Lung (tissue), 12 donors: ENCODE measurements around the gene WASL. TPM values are rescaled to one million over a fixed set of nuclear protein-coding genes. Genes with fewer than 3 reads are reported as not detected.
"Not testable (repeated sequence)": the region's sequence is repeated elsewhere in the genome, so short reads cannot be mapped to it uniquely, and the experiment has no call there.

Experiments
- ATAC-seq: fragments of 200-7000 bp; cut with Tn5 transposase; one replicate; pipeline ENCODE4 v1.9.1; 2020; ENCODE audit warnings: moderate number of reproducible peaks; ENCODE audit not compliant: insufficient read depth, low FRiP score
- DNase-seq, 3 donors: peaks; one replicate each; pipeline ENCODE4 v3.0.0-alpha.2; 2013 to 2017
- H3K27ac ChIP-seq, 2 donors: one replicate each; pipeline ENCODE4 v1.5.1; 2013; ENCODE audit warnings: mild to moderate bottlenecking in 2 of 2, moderate library complexity in 2 of 2, control low read depth in 1 of 2, inconsistent platforms in 1 of 2, low read depth in 1 of 2, low read length in 1 of 2
- H3K27me3 ChIP-seq, 3 donors: one replicate each; pipeline ENCODE4 v1.5.1; 2013; ENCODE audit warnings: low read length in 2 of 3; ENCODE audit not compliant: control insufficient read depth in 3 of 3, insufficient read depth in 3 of 3
- H3K36me3 ChIP-seq, 4 donors: one replicate each; pipeline ENCODE4 v1.5.1; 2013; ENCODE audit warnings: low read length in 4 of 4, mild to moderate bottlenecking in 1 of 4, moderate library complexity in 1 of 4; ENCODE audit not compliant: control insufficient read depth in 4 of 4, insufficient read depth in 4 of 4
- H3K4me1 ChIP-seq, 5 donors: one replicate each; pipeline ENCODE4 v1.5.1; 2013; ENCODE audit warnings: low read length in 5 of 5, mild to moderate bottlenecking in 2 of 5, moderate library complexity in 1 of 5; ENCODE audit not compliant: control insufficient read depth in 5 of 5, insufficient read depth in 5 of 5
- H3K4me3 ChIP-seq: one replicate; pipeline ENCODE4 v1.5.1; 2013; ENCODE audit warnings: mild to moderate bottlenecking, control low read depth, moderate library complexity
- H3K9ac ChIP-seq, 2 donors: one replicate each; pipeline ENCODE4 v1.5.1; 2013; ENCODE audit warnings: low read length in 2 of 2, control low read depth in 1 of 2; ENCODE audit not compliant: insufficient read depth in 1 of 2
- H3K9me3 ChIP-seq, 4 donors: one replicate each; pipeline ENCODE4 v1.5.1; 2013; ENCODE audit warnings: low read length in 3 of 4, mild to moderate bottlenecking in 1 of 4, moderate library complexity in 1 of 4; ENCODE audit not compliant: control insufficient read depth in 4 of 4, insufficient read depth in 3 of 4
- CTCF ChIP-seq: IDR thresholded peaks from 2 replicates; pipeline ENCODE4 v1.5.1; 2012; ENCODE audit warnings: mild to moderate bottlenecking; ENCODE audit errors: control extremely low read depth, extremely low read depth
- WGBS, 2 donors: extraction: QIAGEN DNeasy Blood & Tissue Kit; methylation state at CpG; one replicate each; pipeline ENCODE4 v1.1.7; 2013; 5-methylcytosine and 5-hydroxymethylcytosine counted together
- polyA plus RNA-seq, 2 donors: library from polyadenylated mRNA; stranded (reverse); fragments of 200-250 nt; gene quantifications; one replicate each; pipeline ENCODE4 v1.2.1, GENCODE V29; 2013
- total RNA-seq, 2 donors: library from RNA; depleted of rRNA in 1 of 2; stranded (reverse); fragments of >200 nt in 1 of 2; gene quantifications; one replicate each; pipeline ENCODE4 v1.2.1, GENCODE V29; 2014 to 2021
- donor health status: control.
- donor health status: control.
- donor health status: Bipolar disorder and iron deficiency.
- donor health status: healthy.
- donor health status: DM: yes; HTN: yes; CAD: no.

Gene WASL
- total and polyA plus RNA-seq, 4 donors = 11.8 to 52.7 (median 22.2) TPM

- no peak overlapping the region for H3K27ac ChIP-seq
- TF ChIP-seq CTCF = no peak
- H3K4me3 ChIP-seq = no peak overlapping the region
- no peak overlapping the region for H3K9ac ChIP-seq
- H3K9me3 ChIP-seq = no peaks in the 10 kb centered on the region
- peaks cover 2 to 33% (median 6%) of the 10 kb centered on the region in 5 donors for H3K4me1 ChIP-seq
- H3K27me3 ChIP-seq = no peaks in the 10 kb centered on the region
- H3K36me3 ChIP-seq = no peaks in the 10 kb centered on the region
- ATAC-seq (no peak), DNase-seq (no peak)
- 91 to 93% methylated on average over 3 of the region's 3 CpGs for WGBS, 2 donors
These were observed 24.9 kb downstream of the WASL start for GRCh38 chr7:123723913-123724312.

GRCh38 chr7:123720527-123720926, 28.3 kb downstream of the WASL start:
- not testable (repeated sequence) for H3K27me3 ChIP-seq, H3K9me3 ChIP-seq, DNase-seq, H3K27ac ChIP-seq, H3K36me3 ChIP-seq, ATAC-seq, H3K4me3 ChIP-seq, H3K9ac ChIP-seq
- peaks cover 2 to 31% (median 6%) of the 10 kb centered on the region in 5 donors for H3K4me1 ChIP-seq
- WGBS, 2 donors = 66 to 79% methylated on average over 3 of the region's 3 CpGs

GRCh38 chr7:123719197-123719721, 29.5 kb downstream of the WASL start:
- no peak for DNase-seq
- Histone ChIP-seq H3K4me1 (peaks cover 0 to 37% (median 2%) of the 10 kb centered on the region in 5 donors), H3K9ac (no peak overlapping the region), H3K9me3 (no peaks in the 10 kb centered on the region), H3K4me3 (no peak overlapping the region), H3K36me3 (peaks cover 0 to 3% (median 0%) of the 10 kb centered on the region in 4 donors), H3K27me3 (no peaks in the 10 kb centered on the region), H3K27ac (peak overlapping the region; percentile 20 to 74)
- TF ChIP-seq CTCF = no peak
- peak; percentile 54 for ATAC-seq
- WGBS, 2 donors = 58 to 75% methylated on average over 2 of the region's 2 CpGs

- peaks cover 0 to 33% (median 2%) of the 10 kb centered on the region in 5 donors for H3K4me1 ChIP-seq
- no peak overlapping the region for H3K9ac ChIP-seq
- peaks cover 0 to 3% (median 0%) of the 10 kb centered on the region in 4 donors for H3K36me3 ChIP-seq
- TF ChIP-seq CTCF = no peak
- no peaks in the 10 kb centered on the region for H3K27me3 ChIP-seq
- ATAC-seq = no peak
- no peak overlapping the region for H3K4me3 ChIP-seq
- no peak for DNase-seq
- peak overlapping the region in 1 of 2 donors; percentile 74 for H3K27ac ChIP-seq
- H3K9me3 ChIP-seq = no peaks in the 10 kb centered on the region
- WGBS, 2 donors = 68 to 77% methylated on average over 4 of the region's 4 CpGs
These were observed 30.0 kb downstream of the WASL start for GRCh38 chr7:123718773-123719172.
